GM12873 (cell line): ENCODE measurements around the gene SCNN1A.

Experiments
- CTCF ChIP-seq: IDR thresholded peaks from 2 replicates; pipeline ENCODE4 v1.5.1; 2012; ENCODE audit warnings: low read depth, mild to moderate bottlenecking, moderate library complexity, low read length, control low read depth; ENCODE audit not compliant: insufficient read depth; ENCODE audit errors: missing control alignments

SCNN1A gene

GRCh38 chr12:6341417-6342139 lies 33.8 kb downstream of the SCNN1A start, which contains the start of gene TNFRSF1A:
TNFRSF1A (minus strand) TSS chr12:6342076; CDS start chr12:6341814, 262 bp downstream.
- no peak for TF ChIP-seq CTCF

DNA sequence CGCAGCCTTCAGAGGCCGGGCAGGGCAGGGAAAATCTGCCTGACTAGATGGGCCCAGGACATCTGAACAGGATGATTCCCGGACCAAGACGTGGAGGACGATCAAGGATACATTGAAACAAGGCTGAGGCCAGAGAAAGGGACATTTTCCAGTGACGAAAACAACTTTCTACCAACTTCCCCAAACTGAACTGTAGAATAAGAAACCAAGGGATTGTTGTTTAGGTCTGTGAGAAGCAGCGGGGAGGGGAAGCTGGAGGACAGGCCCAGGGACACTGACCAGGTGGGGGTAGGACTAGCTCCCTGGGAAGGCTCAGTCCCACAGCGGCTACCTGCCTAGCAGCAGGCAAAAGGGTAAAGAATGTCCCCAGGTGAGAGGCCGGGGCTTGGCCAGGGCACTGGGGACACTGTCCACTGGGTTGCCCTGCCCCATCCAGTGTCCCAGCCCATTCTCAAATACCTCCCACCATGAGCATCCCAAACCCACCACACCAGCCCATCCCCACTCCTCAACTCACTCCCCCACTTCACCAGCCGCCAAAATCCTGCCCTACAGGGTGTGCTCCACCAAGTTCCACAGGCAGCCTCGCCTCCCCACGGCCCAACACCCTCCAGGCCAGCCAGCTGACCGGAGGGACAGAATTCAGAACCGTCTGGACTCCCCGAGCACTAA lies 34.5 kb downstream of the SCNN1A start:
- TF ChIP-seq CTCF, result no peak

GRCh38 chr12:6340032-6340638 lies 35.2 kb downstream of the SCNN1A start:
- TF ChIP-seq CTCF, result no peak

DNA sequence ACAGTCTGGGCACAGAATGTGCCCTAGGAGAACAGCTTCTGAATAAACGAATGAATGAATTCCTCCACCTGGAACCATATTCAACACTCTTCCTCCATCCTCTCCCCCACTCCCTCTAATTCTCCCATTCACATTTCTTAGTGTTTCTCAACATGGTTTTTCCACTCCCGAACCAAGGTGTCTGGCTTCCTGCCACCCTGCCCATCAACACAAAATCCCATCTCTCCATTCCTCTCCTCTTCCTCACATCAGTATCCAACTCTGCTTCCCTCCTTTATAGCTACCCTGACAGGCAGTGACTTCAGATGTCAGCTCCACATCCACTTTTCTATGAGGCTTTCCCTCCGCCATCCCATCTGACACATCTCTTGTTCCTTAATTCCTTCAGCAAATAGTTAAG lies 36.4 kb downstream of the SCNN1A start:
- TF ChIP-seq CTCF, result no peak

GRCh38 chr12:6337958-6338433 lies 37.4 kb downstream of the SCNN1A start:
- TF ChIP-seq CTCF, result no peak

DNA sequence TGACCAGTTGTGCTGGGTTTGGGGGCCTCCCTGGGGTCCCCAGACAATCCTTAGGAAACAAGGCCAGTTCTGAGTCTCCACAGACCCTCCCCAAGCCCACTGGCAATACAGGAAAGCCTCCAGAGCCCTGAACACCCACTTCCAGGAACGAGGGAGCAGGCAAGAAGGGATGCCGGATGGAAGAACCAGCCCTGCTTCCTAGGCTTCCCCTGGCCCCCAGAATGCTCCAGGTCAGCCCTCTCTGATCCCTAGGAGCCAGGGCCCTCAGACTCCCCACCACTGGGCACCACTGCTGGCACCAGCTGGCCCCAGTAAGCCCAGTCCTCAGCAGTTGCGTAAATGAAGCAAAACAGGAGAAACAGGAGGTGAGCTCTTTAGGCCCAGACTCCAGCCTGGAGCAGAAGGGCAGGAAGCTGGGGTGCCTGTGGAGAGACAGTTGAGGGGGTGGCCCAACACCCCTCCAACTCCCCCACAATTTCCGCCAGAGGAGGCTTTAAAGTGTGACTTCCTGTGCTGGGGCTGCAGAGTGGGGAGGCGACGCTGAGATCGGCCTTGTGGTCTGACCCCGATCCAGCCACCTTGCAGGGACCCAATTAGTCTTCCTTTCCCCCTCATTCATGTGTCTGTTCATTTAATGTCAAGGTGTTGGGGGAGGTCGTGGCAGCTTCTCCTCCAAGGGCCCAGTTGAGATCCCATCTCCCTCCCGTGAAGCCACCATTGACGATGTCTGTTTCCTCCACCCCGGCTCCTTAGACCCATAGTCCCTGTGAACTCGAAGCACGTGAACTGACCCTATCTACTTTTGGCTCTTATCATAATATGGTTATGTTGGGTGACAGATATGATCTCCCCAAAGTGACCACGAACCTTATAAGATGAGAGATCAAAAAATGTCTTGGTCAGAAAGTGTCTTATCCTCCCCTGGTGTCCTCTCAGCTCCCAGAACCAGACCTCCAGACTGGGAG lies 38.2 kb downstream of the SCNN1A start:
- no peak for TF ChIP-seq CTCF
